GM12878 (cell line): ENCODE measurements around the gene EIF5B. TPM values are rescaled to one million over a fixed set of nuclear protein-coding genes. Genes with fewer than 3 reads are reported as not detected.

Experiments
- ATAC-seq: fragments of 200-7000 bp; cut with Tn5 transposase; 3 replicates; pipeline ENCODE4 v1.9.1; 2020; ENCODE audit warnings: mild to moderate bottlenecking, moderate library complexity
- BruUV-seq: library from RNA; stranded (reverse); fragments of 400-500 nt; replicated peaks from 2 replicates; lab custom pipeline; 2021; lab: Mats Ljungman, UMichigan
- CTCF ChIA-PET: fragments of 300-600 bp; sonication (Branson Sonifier 250); formaldehyde crosslinking; extraction: SDS; loops from one replicate; lab custom pipeline; 2021; ENCODE audit warnings: inconsistent platforms; lab: Yijun Ruan, JAX
- POLR2A ChIA-PET: fragments of 350-600 bp; formaldehyde crosslinking; extraction: SDS; loops from one replicate; lab custom pipeline; 2021; ENCODE audit warnings: inconsistent platforms; lab: Charles Lee
- RAD21 ChIA-PET: fragments of 300-600 bp; sonication (Branson Sonifier 250); formaldehyde crosslinking; loops from one replicate; lab custom pipeline; 2023; ENCODE audit warnings: antibody characterized with exemption; ENCODE audit not compliant: unreplicated experiment; lab: Charles Lee
- SMC1A ChIA-PET: fragments of 300-600 bp; sonication (Branson Sonifier 250); formaldehyde crosslinking; loops from one replicate; lab custom pipeline; 2023; ENCODE audit not compliant: unreplicated experiment, uncharacterized antibody; lab: Charles Lee
- DNase-seq: peaks from one replicate; pipeline ENCODE4 v3.0.0-alpha.2; 2011; ENCODE audit warnings: low read depth, low spot score
- FAIRE-seq: peaks from 3 replicates; lab custom pipeline; 2011; peaks lifted over from hg19 to GRCh38; lab: Jason Lieb, UNC
- H2AFZ ChIP-seq: 2 replicates; pipeline ENCODE4 v1.6.0; 2011; ENCODE audit warnings: low read depth, low read length, control low read depth; ENCODE audit not compliant: control insufficient read depth
- H3K27ac ChIP-seq: 2 replicates; pipeline ENCODE4 v1.5.1; 2011; ENCODE audit warnings: control low read depth; ENCODE audit not compliant: control insufficient read depth, insufficient read depth
- H3K27me3 ChIP-seq, 2 experiments: replicated peaks in 1 of 2; 2 replicates each; pipeline versions ENCODE4 v1.6.0 to v1.6.1; 2011; ENCODE audit warnings: low read length in 1 of 2; ENCODE audit not compliant: control insufficient read depth in 2 of 2, insufficient read depth in 2 of 2
- H3K36me3 ChIP-seq, 2 experiments: 2 replicates each; pipeline ENCODE4 v1.5.1; 2011; ENCODE audit warnings: low read length in 1 of 2; ENCODE audit not compliant: control insufficient read depth in 2 of 2, insufficient read depth in 2 of 2
- H3K4me1 ChIP-seq: 2 replicates; pipeline ENCODE4 v1.6.1; 2011; ENCODE audit warnings: mild to moderate bottlenecking, low read length, moderate library complexity, mixed read lengths; ENCODE audit not compliant: control insufficient read depth, insufficient read depth
- H3K4me2 ChIP-seq: 2 replicates; pipeline ENCODE4 v1.6.0; 2011; ENCODE audit warnings: control low read depth; ENCODE audit not compliant: control insufficient read depth, insufficient read depth
- H3K4me3 ChIP-seq: fragments of 200-600 bp; sonication (generic); 2 replicates; pipeline ENCODE4 v1.5.1; 2016
- H3K79me2 ChIP-seq: 2 replicates; pipeline ENCODE4 v1.6.0; 2011; ENCODE audit warnings: low read length; ENCODE audit not compliant: control insufficient read depth, insufficient read depth
- H3K9ac ChIP-seq: 2 replicates; pipeline ENCODE4 v1.8.0; 2011; ENCODE audit warnings: low read length, control low read depth, mixed read lengths; ENCODE audit not compliant: control insufficient read depth, insufficient read depth
- H3K9me3 ChIP-seq: replicated peaks from 3 replicates; pipeline ENCODE4 v1.5.1; 2011; ENCODE audit warnings: mild to moderate bottlenecking, low read length; ENCODE audit not compliant: control insufficient read depth, insufficient read depth
- H4K20me1 ChIP-seq: 2 replicates; pipeline ENCODE4 v1.6.0; 2011; ENCODE audit not compliant: control insufficient read depth, insufficient read depth
- CHD4 ChIP-seq: fragments of 200-600 bp; sonication (generic); IDR thresholded peaks from 2 replicates; pipeline ENCODE4 v1.6.1; 2016; ENCODE audit warnings: mild to moderate bottlenecking
- ESRRA ChIP-seq: IDR thresholded peaks from 2 replicates; pipeline ENCODE4 v1.6.1; 2012; ENCODE audit warnings: mild to moderate bottlenecking, low read length, improper control_type of control experiment
- IKZF2 ChIP-seq, 2 experiments: fragments of 450-650 bp; IDR thresholded peaks; 2 replicates each; pipeline ENCODE4 v1.6.1; 2017; ENCODE audit warnings: mild to moderate bottlenecking in 2 of 2, moderate library complexity in 2 of 2
- LARP7 ChIP-seq: fragments of 450-650 bp; IDR thresholded peaks from 2 replicates; pipeline ENCODE4 v1.6.1; 2017; ENCODE audit warnings: mild to moderate bottlenecking
- MTA2 ChIP-seq: fragments of 450-650 bp; IDR thresholded peaks from 2 replicates; pipeline ENCODE4 v1.6.1; 2016; ENCODE audit warnings: low read depth, mild to moderate bottlenecking, moderate library complexity
- NR2C2 ChIP-seq: IDR thresholded peaks from 2 replicates; pipeline ENCODE4 v1.6.1; 2011; ENCODE audit warnings: borderline replicate concordance, low read depth; ENCODE audit not compliant: control insufficient read depth, insufficient read length
- PAX8 ChIP-seq: fragments of 450-650 bp; IDR thresholded peaks from 2 replicates; pipeline ENCODE4 v1.6.1; 2017; ENCODE audit warnings: mild to moderate bottlenecking, moderate library complexity
- RAD21 ChIP-seq: IDR thresholded peaks from 2 replicates; pipeline ENCODE4 v1.6.1; 2011; ENCODE audit warnings: mild to moderate bottlenecking, low read depth, low read length, moderate library complexity; ENCODE audit not compliant: insufficient read depth
- SRF ChIP-seq, 2 experiments: IDR thresholded peaks; 2 replicates each; pipeline ENCODE4 v1.6.1; 2011; ENCODE audit warnings: low read depth in 2 of 2, low read length in 2 of 2, mild to moderate bottlenecking in 1 of 2, moderate library complexity in 1 of 2
- STAT3 ChIP-seq: IDR thresholded peaks from 2 replicates; pipeline ENCODE4 v1.6.1; 2011; ENCODE audit warnings: low read depth, low read length, improper control_type of control experiment
- SUPT20H ChIP-seq: IDR thresholded peaks from 2 replicates; pipeline ENCODE4 v1.6.1; 2011; ENCODE audit warnings: low read depth, mild to moderate bottlenecking, low read length, moderate library complexity, borderline replicate concordance; ENCODE audit not compliant: control insufficient read depth
- TCF7 ChIP-seq: IDR thresholded peaks from 2 replicates; pipeline ENCODE4 v1.6.1; 2014; ENCODE audit warnings: antibody characterized with exemption, borderline replicate concordance
- YY1 ChIP-seq: IDR thresholded peaks from 2 replicates; pipeline ENCODE4 v1.6.1; 2011; ENCODE audit warnings: low read depth, mild to moderate bottlenecking, low read length
- ZBED1 ChIP-seq: IDR thresholded peaks from 2 replicates; pipeline ENCODE4 v1.6.1; 2016; ENCODE audit warnings: borderline replicate concordance
- ZNF207 ChIP-seq: fragments of 450-650 bp; IDR thresholded peaks from 2 replicates; pipeline ENCODE4 v1.6.1; 2014; ENCODE audit warnings: antibody characterized with exemption, mild to moderate bottlenecking, borderline replicate concordance
- ZNF274 ChIP-seq: IDR thresholded peaks from one replicate; pipeline ENCODE4 v1.8.0; 2011; ENCODE audit not compliant: insufficient read length, insufficient read depth
- ZZZ3 ChIP-seq: IDR thresholded peaks from 2 replicates; pipeline ENCODE4 v1.6.1; 2011; ENCODE audit warnings: low read depth; ENCODE audit not compliant: control insufficient read depth, insufficient read length
- WGBS: methylation state at CpG from one replicate; pipeline ENCODE4 v1.1.6; 2016; ENCODE audit warnings: low lambda C conversion rate; ENCODE audit not compliant: insufficient replicate concordance, insufficient coverage; ENCODE audit errors: missing lambda C conversion rate; 5-methylcytosine and 5-hydroxymethylcytosine counted together
- in situ Hi-C: fragments of 300-500 bp; cut with MboI; formaldehyde crosslinking; loops from 9 replicates; pipeline ENCODE4 v1.14.3; 2018; ENCODE audit warnings: mixed read lengths
- intact Hi-C: fragments of 100-400 bp; cut with micrococcal nuclease; formaldehyde crosslinking; loops from one replicate; pipeline ENCODE4 v1.14.2; 2022; ENCODE audit not compliant: unreplicated experiment
- polyA plus RNA-seq, 11 experiments: library from polyadenylated mRNA; depleted of rRNA in 4 of 11; unstranded in 6 of 11; stranded (reverse) in 5 of 11; fragments of >200 nt; fragmentation: Nextera tagmentation in 4 of 11; fragmentation: Illumina TruSeq in 1 of 11; extraction: Ambion mirVana in 4 of 11; extraction: Trizol in 1 of 11; gene quantifications; 1 replicate in 1 of 11; 2 replicates in 10 of 11; pipeline versions ENCODE4 v1.2.1 to v1.2.3, GENCODE V29; 2011 to 2016; ENCODE audit warnings: inconsistent platforms in 2 of 11, missing spikeins in 2 of 11, low read depth in 1 of 11
- total RNA-seq, 4 experiments: library from RNA; depleted of rRNA in 3 of 4; stranded (reverse); fragments of >200 nt in 3 of 4; fragmentation: Illumina TruSeq in 1 of 4; extraction: Trizol in 1 of 4; gene quantifications; 2 replicates each; pipeline versions ENCODE4 v1.2.1 to v1.2.3, GENCODE V29; 2013 to 2021
- TF ChIP-seq, protein P1 (sequence below): fragments of 450-650 bp; IDR thresholded peaks from 2 replicates; pipeline ENCODE4 v1.6.1; 2016; ENCODE audit warnings: mild to moderate bottlenecking
- TF ChIP-seq, protein P2 (sequence below): IDR thresholded peaks from 2 replicates; pipeline ENCODE4 v1.6.1; 2012; ENCODE audit warnings: improper control_type of control experiment, low read depth, low read length; ENCODE audit not compliant: insufficient replicate concordance

EIF5B gene
- total and polyA plus RNA-seq, 10 of the 15 experiments (the other 5 are each of a cell fraction or from before 2014, with no cell fraction given): 21.7 to 119 (median 40.8) TPM

- Histone ChIP-seq H3K79me2 (peaks cover 84% of the 10 kb centered on the region), H3K4me1 (peaks cover 13% of the 10 kb centered on the region), H3K36me3 (no peaks in the 10 kb centered on the region; a peak in 3 of 4 replicates), H2AFZ (no peak overlapping the region), H3K9ac (no peak overlapping the region), H3K27ac (no peak overlapping the region), H3K9me3 (no peaks in the 10 kb centered on the region), H3K4me3 (no peak overlapping the region), H3K27me3 (no peaks in the 10 kb centered on the region), H3K4me2 (peak overlapping the region; percentile 34), H4K20me1 (no peaks in the 10 kb centered on the region; the same call in 1 of the 2 replicates)
- FAIRE-seq: peak; percentile 47
- no TSS peak for BruUV-seq
- DNase-seq: peak; percentile 39
- intact Hi-C loops: no loop called here
- WGBS: 2% methylated on average over 3 of the region's 3 CpGs
- SMC1A ChIA-PET: interaction anchor here (0.5 to 3.8 kb wide), 8 partner anchors 9 to 207 kb away, joined by 3 to 32 read pairs (median 5); partner anchors contain the start of genes C2orf15, EIF5B and TXNDC9
- POLR2A ChIA-PET: interaction anchor here (0.9 to 3.9 kb wide), 4 partner anchors 9 to 167 kb away, joined by 3 to 30 read pairs (median 6); partner anchors contain the start of genes EIF5B, MITD1, MRPL30 and TXNDC9
- peak; percentile 86 for ATAC-seq
- RAD21 ChIA-PET: interaction anchor here (0.6 to 2.7 kb wide), 4 partner anchors 9 to 900 kb away, joined by 3 to 29 read pairs (median 6); partner anchors contain the start of genes EIF5B and TXNDC9
- CTCF ChIA-PET: interaction anchor here (0.5 to 2.1 kb wide), 5 partner anchors 9 to 730 kb away, joined by 3 to 11 read pairs (median 4); partner anchors contain the start of genes EIF5B and TXNDC9
- in situ Hi-C loops: no loop called here
- TF ChIP-seq NR2C2: no peak
- TF ChIP-seq STAT3: no peak
- TF ChIP-seq, protein P1, sequence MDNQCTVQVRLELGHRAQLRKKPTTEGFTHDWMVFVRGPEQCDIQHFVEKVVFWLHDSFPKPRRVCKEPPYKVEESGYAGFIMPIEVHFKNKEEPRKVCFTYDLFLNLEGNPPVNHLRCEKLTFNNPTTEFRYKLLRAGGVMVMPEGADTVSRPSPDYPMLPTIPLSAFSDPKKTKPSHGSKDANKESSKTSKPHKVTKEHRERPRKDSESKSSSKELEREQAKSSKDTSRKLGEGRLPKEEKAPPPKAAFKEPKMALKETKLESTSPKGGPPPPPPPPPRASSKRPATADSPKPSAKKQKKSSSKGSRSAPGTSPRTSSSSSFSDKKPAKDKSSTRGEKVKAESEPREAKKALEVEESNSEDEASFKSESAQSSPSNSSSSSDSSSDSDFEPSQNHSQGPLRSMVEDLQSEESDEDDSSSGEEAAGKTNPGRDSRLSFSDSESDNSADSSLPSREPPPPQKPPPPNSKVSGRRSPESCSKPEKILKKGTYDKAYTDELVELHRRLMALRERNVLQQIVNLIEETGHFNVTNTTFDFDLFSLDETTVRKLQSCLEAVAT: no peak
- TF ChIP-seq RAD21: no peak
- no peak for TF ChIP-seq CHD4
- peak in 1 of 2 experiments; percentile 51; a peak in 2 of 4 replicates for TF ChIP-seq IKZF2 (IDR thresholded peaks at IDR 0.05)
- TF ChIP-seq, protein P2, sequence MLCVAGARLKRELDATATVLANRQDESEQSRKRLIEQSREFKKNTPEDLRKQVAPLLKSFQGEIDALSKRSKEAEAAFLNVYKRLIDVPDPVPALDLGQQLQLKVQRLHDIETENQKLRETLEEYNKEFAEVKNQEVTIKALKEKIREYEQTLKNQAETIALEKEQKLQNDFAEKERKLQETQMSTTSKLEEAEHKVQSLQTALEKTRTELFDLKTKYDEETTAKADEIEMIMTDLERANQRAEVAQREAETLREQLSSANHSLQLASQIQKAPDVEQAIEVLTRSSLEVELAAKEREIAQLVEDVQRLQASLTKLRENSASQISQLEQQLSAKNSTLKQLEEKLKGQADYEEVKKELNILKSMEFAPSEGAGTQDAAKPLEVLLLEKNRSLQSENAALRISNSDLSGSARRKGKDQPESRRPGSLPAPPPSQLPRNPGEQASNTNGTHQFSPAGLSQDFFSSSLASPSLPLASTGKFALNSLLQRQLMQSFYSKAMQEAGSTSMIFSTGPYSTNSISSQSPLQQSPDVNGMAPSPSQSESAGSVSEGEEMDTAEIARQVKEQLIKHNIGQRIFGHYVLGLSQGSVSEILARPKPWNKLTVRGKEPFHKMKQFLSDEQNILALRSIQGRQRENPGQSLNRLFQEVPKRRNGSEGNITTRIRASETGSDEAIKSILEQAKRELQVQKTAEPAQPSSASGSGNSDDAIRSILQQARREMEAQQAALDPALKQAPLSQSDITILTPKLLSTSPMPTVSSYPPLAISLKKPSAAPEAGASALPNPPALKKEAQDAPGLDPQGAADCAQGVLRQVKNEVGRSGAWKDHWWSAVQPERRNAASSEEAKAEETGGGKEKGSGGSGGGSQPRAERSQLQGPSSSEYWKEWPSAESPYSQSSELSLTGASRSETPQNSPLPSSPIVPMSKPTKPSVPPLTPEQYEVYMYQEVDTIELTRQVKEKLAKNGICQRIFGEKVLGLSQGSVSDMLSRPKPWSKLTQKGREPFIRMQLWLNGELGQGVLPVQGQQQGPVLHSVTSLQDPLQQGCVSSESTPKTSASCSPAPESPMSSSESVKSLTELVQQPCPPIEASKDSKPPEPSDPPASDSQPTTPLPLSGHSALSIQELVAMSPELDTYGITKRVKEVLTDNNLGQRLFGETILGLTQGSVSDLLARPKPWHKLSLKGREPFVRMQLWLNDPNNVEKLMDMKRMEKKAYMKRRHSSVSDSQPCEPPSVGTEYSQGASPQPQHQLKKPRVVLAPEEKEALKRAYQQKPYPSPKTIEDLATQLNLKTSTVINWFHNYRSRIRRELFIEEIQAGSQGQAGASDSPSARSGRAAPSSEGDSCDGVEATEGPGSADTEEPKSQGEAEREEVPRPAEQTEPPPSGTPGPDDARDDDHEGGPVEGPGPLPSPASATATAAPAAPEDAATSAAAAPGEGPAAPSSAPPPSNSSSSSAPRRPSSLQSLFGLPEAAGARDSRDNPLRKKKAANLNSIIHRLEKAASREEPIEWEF: peak; percentile 94
- TF ChIP-seq LARP7: no peak
- TF ChIP-seq SUPT20H: no peak
- no peak for TF ChIP-seq ZNF207
- no peak for TF ChIP-seq ZNF274
- TF ChIP-seq MTA2: peak; percentile 89
- TF ChIP-seq SRF (IDR thresholded peaks at IDR 0.05; ENCODE audit: low read depth in 2 of 2, low read length in 2 of 2): no peak
- no peak for TF ChIP-seq PAX8
- TF ChIP-seq ZBED1: peak; percentile 74; the same call in 1 of the 2 replicates
- 0 out of 2 replicates have a peak, but pooled peaks have one; percentile 19 for TF ChIP-seq TCF7
- no peak for TF ChIP-seq YY1
- no peak for TF ChIP-seq ZZZ3
- no peak for TF ChIP-seq ESRRA
Observed at GRCh38 chr2:99348173-99348572, 11.0 kb downstream of the EIF5B start.
